ENCODE results near the gene PBRM1. TPM values are rescaled to one million over a fixed set of nuclear protein-coding genes. Genes with fewer than 3 reads are reported as not detected.

Gene PBRM1
- total and polyA plus RNA-seq, 2 of the 8 experiments (the other 6 are each of a cell fraction or from before 2014, with no cell fraction given), result 19.3 to 65.8 TPM

DNA sequence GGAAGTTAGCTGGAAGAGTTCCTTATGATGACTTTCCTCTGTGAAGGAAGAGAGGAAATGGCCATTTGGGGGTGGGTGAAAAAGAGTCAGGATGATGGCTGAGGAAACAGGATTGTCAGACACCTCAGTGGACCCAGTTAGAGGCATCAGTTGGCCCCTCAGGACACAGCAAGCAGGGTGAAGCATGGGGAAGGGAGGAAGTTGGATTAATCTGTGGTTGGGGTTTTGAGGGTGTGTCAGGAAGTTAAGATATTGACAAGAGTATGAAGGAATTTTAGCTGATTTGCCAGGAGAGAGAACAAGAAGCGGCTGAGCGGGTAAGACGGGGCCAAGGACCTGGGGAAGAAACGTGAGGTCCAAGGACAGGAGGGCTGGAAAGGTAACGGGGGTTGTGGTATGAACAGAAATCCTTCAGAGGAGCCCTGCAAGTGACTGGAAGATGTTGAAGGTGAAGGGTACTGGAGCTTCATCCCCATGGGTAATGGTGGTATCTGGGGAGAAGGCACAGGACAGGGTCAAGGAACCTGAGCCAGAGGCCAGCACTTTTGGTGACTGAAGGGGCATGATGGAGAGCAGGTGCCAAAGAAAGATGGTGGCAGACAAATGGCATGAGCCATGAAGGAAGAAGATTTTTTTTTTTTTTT lies 146.6 kb downstream of the PBRM1 start:
- Histone ChIP-seq H3K27me3 (replicated peaks in 1 of 4; ENCODE audit: control insufficient read depth in 3 of 4, extremely low read depth in 1 of 4, insufficient read depth in 3 of 4, low read length in 3 of 4) (no peaks in the 10 kb centered on the region), H3K18ac (ENCODE audit: extremely low read depth, low read length) (no peak overlapping the region), H3K56ac (replicated peaks; ENCODE audit: insufficient read length, low read depth, low read length) (no peak overlapping the region), H2AFZ (ENCODE audit: low read length) (no peak overlapping the region), H3K14ac (ENCODE audit: insufficient read length) (no peak overlapping the region), H3K9me3 (ENCODE audit: insufficient read depth in 2 of 2, low read depth in 1 of 2, low read length in 1 of 2) (no peaks in the 10 kb centered on the region), H3K4ac (replicated peaks; ENCODE audit: insufficient read length, low read depth, low read length) (no peak overlapping the region), H3K4me2 (ENCODE audit: insufficient read depth in 1 of 2, low read depth in 2 of 2, low read length in 2 of 2) (no peak overlapping the region), H2BK15ac (ENCODE audit: low read length) (no peak overlapping the region), H4K20me1 (replicated peaks in 1 of 2; ENCODE audit: control insufficient read depth in 1 of 2, insufficient read depth in 2 of 2, low read length in 2 of 2) (peaks cover 4 to 18% of the 10 kb centered on the region in 2 experiments), H2AK5ac (ENCODE audit: low read depth, low read length) (no peak overlapping the region), H4K8ac (ENCODE audit: extremely low read depth, insufficient read depth, low read length) (no peak overlapping the region), H2BK20ac (ENCODE audit: low read length) (no peak overlapping the region), H2BK12ac (ENCODE audit: low read depth, low read length) (no peak overlapping the region), H3K23me2 (ENCODE audit: low read depth, low read length) (peaks cover 17% of the 10 kb centered on the region), H2BK5ac (ENCODE audit: low read depth, low read length) (no peak overlapping the region), H3K36me3 (ENCODE audit: control insufficient read depth in 2 of 4, insufficient read depth in 4 of 4, low read length in 3 of 4) (peaks cover 0 to 10% (median under 1%) of the 10 kb centered on the region in 4 experiments; a peak in 1 of 8 replicates), H2BK120ac (replicated peaks; ENCODE audit: low read depth, low read length) (no peak overlapping the region), H4K91ac (replicated peaks; ENCODE audit: insufficient read length, low read length) (no peak overlapping the region), H3K9ac (replicated peaks in 1 of 4; ENCODE audit: extremely low read depth in 1 of 4, low read depth in 3 of 4, low read length in 3 of 4) (no peak overlapping the region; a peak in 1 of 7 replicates), H3K27ac (ENCODE audit: low read depth, low read length) (no peak overlapping the region), H3K4me1 (replicated peaks in 1 of 4; ENCODE audit: control insufficient read depth in 3 of 4, insufficient read depth in 4 of 4, low read length in 3 of 4) (peaks cover 7 to 25% (median 14%) of the 10 kb centered on the region in 4 experiments), H4K5ac (ENCODE audit: insufficient read length, low read depth, low read length) (no peak overlapping the region), H3K4me3 (ENCODE audit: extremely low read depth in 1 of 4, insufficient read depth in 2 of 4, low read depth in 3 of 4, low read length in 4 of 4) (no peak overlapping the region), H3K79me1 (ENCODE audit: low read depth, low read length) (peaks cover 12% of the 10 kb centered on the region), H3K79me2 (ENCODE audit: control insufficient read depth in 1 of 2, insufficient read depth in 2 of 2, low read length in 2 of 2) (peaks cover 12 to 29% of the 10 kb centered on the region in 2 experiments), H3K23ac (ENCODE audit: insufficient read length) (no peak overlapping the region)
- FAIRE-seq (no peak), DNase-seq (ENCODE audit: low read depth in 1 of 2, low spot score in 2 of 2) (peak in 1 of 2 experiments; percentile 30)
- POLR2A ChIA-PET (ENCODE audit: partially characterized antibody), result interaction anchor here (0.6 kb wide), 1 partner anchor 910 kb away, joined by 3 read pairs; no protein-coding TSS in a partner anchor
- CTCF ChIA-PET (ENCODE audit: partially characterized antibody), result interaction anchor here (0.6 to 1.3 kb wide), 2 partner anchors 13 to 23 kb away, joined by 3 read pairs; no protein-coding TSS in a partner anchor
- 98% methylated on average over 5 of the region's 5 CpGs; no CpG with 5 or more reads in 1 of the 2 experiments for WGBS, 2 experiments (ENCODE audit: extremely low coverage in 1 of 2, insufficient coverage in 1 of 2, insufficient read length in 1 of 2, insufficient replicate concordance in 2 of 2, low coverage in 1 of 2, low lambda C conversion rate in 2 of 2, missing lambda C conversion rate in 1 of 2)
- TF ChIP-seq SP1 (IDR thresholded peaks at IDR 0.05; ENCODE audit: low read depth, low read length) (no peak), SP4 (IDR thresholded peaks at IDR 0.05; ENCODE audit: low read length) (no peak), EGR1 (IDR thresholded peaks at IDR 0.05; ENCODE audit: borderline replicate concordance, low read depth, low read length) (no peak), HDAC2 (IDR thresholded peaks at IDR 0.05; ENCODE audit: borderline replicate concordance in 1 of 2, low read depth in 2 of 2, low read length in 2 of 2) (no peak), GTF2F1 (IDR thresholded peaks at IDR 0.05; ENCODE audit: borderline replicate concordance, low read depth, low read length) (no peak), CEBPB (IDR thresholded peaks at IDR 0.05; ENCODE audit: low read depth, low read length) (no peak), TBP (IDR thresholded peaks at IDR 0.05; ENCODE audit: low read depth, low read length) (no peak), KDM1A (IDR thresholded peaks at IDR 0.05; ENCODE audit: borderline replicate concordance, low read length) (no peak), ASH2L (IDR thresholded peaks at IDR 0.05; ENCODE audit: low read length) (no peak), CHD2 (IDR thresholded peaks at IDR 0.05; ENCODE audit: low read length) (no peak)
- TF ChIP-seq, protein P1, sequence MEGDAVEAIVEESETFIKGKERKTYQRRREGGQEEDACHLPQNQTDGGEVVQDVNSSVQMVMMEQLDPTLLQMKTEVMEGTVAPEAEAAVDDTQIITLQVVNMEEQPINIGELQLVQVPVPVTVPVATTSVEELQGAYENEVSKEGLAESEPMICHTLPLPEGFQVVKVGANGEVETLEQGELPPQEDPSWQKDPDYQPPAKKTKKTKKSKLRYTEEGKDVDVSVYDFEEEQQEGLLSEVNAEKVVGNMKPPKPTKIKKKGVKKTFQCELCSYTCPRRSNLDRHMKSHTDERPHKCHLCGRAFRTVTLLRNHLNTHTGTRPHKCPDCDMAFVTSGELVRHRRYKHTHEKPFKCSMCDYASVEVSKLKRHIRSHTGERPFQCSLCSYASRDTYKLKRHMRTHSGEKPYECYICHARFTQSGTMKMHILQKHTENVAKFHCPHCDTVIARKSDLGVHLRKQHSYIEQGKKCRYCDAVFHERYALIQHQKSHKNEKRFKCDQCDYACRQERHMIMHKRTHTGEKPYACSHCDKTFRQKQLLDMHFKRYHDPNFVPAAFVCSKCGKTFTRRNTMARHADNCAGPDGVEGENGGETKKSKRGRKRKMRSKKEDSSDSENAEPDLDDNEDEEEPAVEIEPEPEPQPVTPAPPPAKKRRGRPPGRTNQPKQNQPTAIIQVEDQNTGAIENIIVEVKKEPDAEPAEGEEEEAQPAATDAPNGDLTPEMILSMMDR (IDR thresholded peaks at IDR 0.05; ENCODE audit: control extremely low read depth in 1 of 3, insufficient read depth in 1 of 3, low read depth in 1 of 3, low read length in 3 of 3), result no peak

Measured in H1 (cell line).